ENCODE results near the gene TBX10.

The TBX10 gene

DNA sequence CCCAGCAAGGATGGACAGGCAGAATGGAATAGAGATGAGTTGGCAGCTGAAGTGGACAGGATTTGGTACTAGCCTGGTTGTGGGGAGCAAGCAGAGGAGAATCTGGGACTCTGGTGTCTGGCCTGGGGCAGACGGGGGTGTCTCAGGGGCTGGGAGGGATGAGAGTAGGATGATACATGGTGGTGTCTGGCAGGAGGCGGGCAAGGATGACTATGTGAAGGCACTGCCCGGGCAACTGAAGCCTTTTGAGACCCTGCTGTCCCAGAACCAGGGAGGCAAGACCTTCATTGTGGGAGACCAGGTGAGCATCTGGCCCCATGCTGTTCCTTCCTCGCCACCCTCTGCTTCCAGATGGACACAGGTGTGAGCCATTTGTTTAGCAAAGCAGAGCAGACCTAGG, 53.7 kb downstream of the TBX10 start:
- TF ChIP-seq CTCF (IDR thresholded peaks at IDR 0.05; ENCODE audit: insufficient read depth, missing control alignments) = no peak
- DNase-seq (ENCODE audit: insufficient read length, low spot score) = no peak
- no peak for FAIRE-seq

DNA sequence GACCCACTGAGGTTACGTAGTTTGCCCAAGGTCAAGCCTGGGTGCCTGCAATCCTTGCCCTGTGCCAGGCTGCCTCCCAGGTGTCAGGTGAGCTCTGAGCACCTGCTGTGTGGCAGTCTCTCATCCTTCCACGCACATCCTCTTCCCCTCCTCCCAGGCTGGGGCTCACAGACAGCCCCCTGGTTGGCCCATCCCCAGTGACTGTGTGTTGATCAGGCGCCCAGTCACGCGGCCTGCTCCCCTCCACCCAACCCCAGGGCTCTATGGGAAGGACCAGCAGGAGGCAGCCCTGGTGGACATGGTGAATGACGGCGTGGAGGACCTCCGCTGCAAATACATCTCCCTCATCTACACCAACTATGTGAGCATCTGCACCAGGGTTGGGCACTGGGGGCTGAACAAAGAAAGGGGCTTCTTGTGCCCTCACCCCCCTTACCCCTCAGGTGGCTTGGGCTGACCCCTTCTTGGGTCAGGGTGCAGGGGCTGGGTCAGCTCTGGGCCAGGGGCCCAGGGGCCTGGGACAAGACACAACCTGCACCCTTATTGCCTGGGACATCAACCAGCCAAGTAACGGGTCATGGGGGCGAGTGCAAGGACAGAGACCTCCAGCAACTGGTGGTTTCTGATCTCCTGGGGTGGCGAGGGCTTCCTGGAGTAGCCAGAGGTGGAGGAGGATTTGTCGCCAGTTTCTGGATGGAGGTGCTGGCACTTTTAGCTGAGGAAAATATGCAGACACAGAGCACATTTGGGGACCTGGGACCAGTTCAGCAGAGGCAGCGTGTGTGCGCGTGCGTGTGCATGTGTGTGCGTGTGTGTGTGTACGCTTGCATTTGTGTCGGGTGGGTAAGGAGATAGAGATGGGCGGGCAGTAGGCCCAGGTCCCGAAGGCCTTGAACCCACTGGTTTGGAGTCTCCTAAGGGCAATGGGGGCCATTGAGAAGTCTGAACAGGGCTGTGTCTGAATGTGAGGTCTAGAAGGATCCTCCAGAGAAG, 54.4 kb downstream of the TBX10 start:
- TF ChIP-seq CTCF (IDR thresholded peaks at IDR 0.05; ENCODE audit: insufficient read depth, missing control alignments) = no peak
- no peak for DNase-seq (ENCODE audit: insufficient read length, low spot score)
- no peak for FAIRE-seq

DNA sequence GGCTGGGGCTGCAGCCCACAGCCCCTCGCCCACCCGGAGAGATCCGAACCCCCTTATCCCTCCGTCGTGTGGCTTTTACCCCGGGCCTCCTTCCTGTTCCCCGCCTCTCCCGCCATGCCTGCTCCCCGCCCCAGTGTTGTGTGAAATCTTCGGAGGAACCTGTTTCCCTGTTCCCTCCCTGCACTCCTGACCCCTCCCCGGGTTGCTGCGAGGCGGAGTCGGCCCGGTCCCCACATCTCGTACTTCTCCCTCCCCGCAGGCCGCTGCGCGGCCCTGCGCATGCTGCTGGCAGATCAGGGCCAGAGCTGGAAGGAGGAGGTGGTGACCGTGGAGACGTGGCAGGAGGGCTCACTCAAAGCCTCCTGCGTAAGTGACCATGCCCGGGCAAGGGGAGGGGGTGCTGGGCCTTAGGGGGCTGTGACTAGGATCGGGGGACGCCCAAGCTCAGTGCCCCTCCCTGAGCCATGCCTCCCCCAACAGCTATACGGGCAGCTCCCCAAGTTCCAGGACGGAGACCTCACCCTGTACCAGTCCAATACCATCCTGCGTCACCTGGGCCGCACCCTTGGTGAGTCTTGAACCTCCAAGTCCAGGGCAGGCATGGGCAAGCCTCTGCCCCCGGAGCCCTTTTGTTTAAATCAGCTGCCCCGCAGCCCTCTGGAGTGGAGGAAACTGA, 55.2 kb downstream of the TBX10 start:
- DNase-seq (ENCODE audit: insufficient read length, low spot score) (no peak), FAIRE-seq (no peak)
- no peak for TF ChIP-seq CTCF (IDR thresholded peaks at IDR 0.05; ENCODE audit: insufficient read depth, missing control alignments)

- DNase-seq (ENCODE audit: insufficient read length, low spot score) = peak; percentile 51
- peak; percentile 59 for TF ChIP-seq CTCF (IDR thresholded peaks at IDR 0.05; ENCODE audit: insufficient read depth, missing control alignments)
- FAIRE-seq = no peak
These were observed 56.0 kb downstream of the TBX10 start, which contains the start of gene GSTP1 for GRCh38 chr11:67583247-67584204. Gene GSTP1 (plus strand): TSS chr11:67583812. CDS start chr11:67583844, 32 bp downstream.

DNA sequence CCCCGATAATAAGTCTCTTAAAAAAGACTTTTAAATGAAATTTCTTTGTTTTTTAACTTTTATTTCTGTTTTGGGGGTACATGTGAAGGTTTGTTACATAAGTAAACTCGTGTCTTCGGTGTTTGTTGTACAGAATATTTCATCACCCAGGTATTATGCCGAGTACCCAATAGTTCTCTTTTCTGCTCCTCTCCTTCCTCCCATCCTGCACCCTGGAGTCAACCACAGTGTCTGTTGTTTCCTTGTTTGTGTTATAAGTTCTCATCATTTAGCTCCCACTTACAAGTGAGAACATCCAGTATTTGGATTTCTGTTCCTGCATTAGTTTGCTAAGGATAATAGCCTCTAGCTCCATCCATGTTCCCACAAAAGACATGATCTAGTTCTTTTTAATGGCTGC, 57.6 kb downstream of the TBX10 start:
- DNase-seq (ENCODE audit: insufficient read length, low spot score) (no peak), FAIRE-seq (peak; percentile 48)
- no peak for TF ChIP-seq CTCF (IDR thresholded peaks at IDR 0.05; ENCODE audit: insufficient read depth, missing control alignments)

- FAIRE-seq = no peak
- TF ChIP-seq CTCF (IDR thresholded peaks at IDR 0.05; ENCODE audit: insufficient read depth, missing control alignments) = no peak
- DNase-seq (ENCODE audit: insufficient read length, low spot score) = no peak
These were observed 58.1 kb downstream of the TBX10 start for GRCh38 chr11:67581469-67581868.
